Dendritic cell treated with granulocyte-macrophage colony-stimulating factor and Interleukin-4, amounts not matched to agents 40 ng/mL and 50 ng/mL, for 4 days (primary cell): Measurements from ENCODE around the gene PLIN5.
A peak's percentile ranks its signal among the peaks of the same experiment; 100 is the strongest.
"Not testable (repeated sequence)": the region's sequence is repeated elsewhere in the genome, so short reads cannot be mapped to it uniquely, and the experiment has no call there.

Source experiments
- H3K27ac Mint-ChIP-seq: one replicate; pipeline ENCODE4 v1.8.0; 2022; ENCODE audit warnings: mild to moderate bottlenecking, mixed read lengths
- H3K27me3 Mint-ChIP-seq: one replicate; pipeline ENCODE4 v1.8.0; 2022; ENCODE audit warnings: mild to moderate bottlenecking, mixed read lengths
- H3K36me3 Mint-ChIP-seq: one replicate; pipeline ENCODE4 v1.8.0; 2022; ENCODE audit warnings: low read depth, mixed read lengths
- H3K4me1 Mint-ChIP-seq: one replicate; pipeline ENCODE4 v1.8.0; 2022; ENCODE audit warnings: low read depth, mixed read lengths
- H3K4me3 Mint-ChIP-seq: one replicate; pipeline ENCODE4 v1.8.0; 2022; ENCODE audit warnings: mild to moderate bottlenecking, moderate library complexity, mixed read lengths
- H3K9me3 Mint-ChIP-seq: one replicate; pipeline ENCODE4 v1.8.0; 2022; ENCODE audit warnings: mixed read lengths
- intact Hi-C: fragments of 100-400 bp; cut with micrococcal nuclease; formaldehyde crosslinking; loops from one replicate; pipeline ENCODE4 v1.15.0; 2022

Gene PLIN5

DNA sequence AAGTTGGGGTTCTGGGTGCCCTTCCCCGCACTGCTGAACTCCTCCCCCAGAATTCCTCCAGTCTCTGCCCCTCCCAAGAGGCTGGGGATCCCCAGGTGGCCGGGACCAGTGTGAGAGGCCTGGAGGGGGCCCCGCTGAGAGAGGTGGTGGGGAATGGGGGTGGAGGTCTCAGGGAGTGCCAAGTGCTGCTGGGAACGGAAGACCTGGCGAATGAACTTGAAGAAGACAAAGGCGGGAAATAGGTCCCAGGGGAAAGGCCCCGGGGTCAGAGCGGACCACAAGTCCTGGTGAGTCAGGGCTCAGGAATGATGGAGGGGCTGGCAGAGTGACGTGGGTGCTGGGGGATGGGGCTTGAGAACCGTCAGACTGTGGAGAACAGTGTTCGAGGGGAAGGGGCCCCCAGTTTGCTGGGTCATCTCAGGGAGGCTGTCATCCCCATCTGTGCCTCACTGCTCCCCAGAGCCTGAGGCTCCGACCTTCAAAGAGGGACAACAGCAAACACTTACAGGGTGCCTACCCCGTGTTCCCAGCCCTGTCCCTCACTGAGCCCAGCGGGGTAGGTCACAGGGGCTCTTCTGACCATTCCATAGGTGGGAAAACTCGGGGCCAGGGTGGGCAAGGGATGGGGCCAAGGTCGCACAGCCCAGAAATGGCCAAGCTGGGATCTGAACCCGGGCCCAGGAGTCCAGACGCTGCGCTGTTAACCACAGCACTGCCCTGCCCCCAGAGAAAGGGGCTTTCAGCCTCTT is 40.4 kb upstream of the PLIN5 start:
- H3K9me3 Mint-ChIP-seq = no peaks in the 10 kb centered on the region
- peaks cover 63% of the 10 kb centered on the region for H3K27me3 Mint-ChIP-seq
- no peaks in the 10 kb centered on the region for H3K36me3 Mint-ChIP-seq
- H3K27ac Mint-ChIP-seq = no peak overlapping the region
- intact Hi-C loops = loop anchor here (1.0 kb wide), 1 partner anchor 58 kb away; no protein-coding TSS in a partner anchor
- H3K4me1 Mint-ChIP-seq = peaks cover 22% of the 10 kb centered on the region
- no peak overlapping the region for H3K4me3 Mint-ChIP-seq

GRCh38 chr19:4573682-4574081 is 38.7 kb upstream of the PLIN5 start:
- H3K27ac Mint-ChIP-seq = no peak overlapping the region
- H3K4me1 Mint-ChIP-seq = peaks cover 33% of the 10 kb centered on the region
- intact Hi-C loops = no loop called here
- no peak overlapping the region for H3K4me3 Mint-ChIP-seq
- peaks cover 45% of the 10 kb centered on the region for H3K27me3 Mint-ChIP-seq
- no peaks in the 10 kb centered on the region for H3K36me3 Mint-ChIP-seq
- no peaks in the 10 kb centered on the region for H3K9me3 Mint-ChIP-seq

DNA sequence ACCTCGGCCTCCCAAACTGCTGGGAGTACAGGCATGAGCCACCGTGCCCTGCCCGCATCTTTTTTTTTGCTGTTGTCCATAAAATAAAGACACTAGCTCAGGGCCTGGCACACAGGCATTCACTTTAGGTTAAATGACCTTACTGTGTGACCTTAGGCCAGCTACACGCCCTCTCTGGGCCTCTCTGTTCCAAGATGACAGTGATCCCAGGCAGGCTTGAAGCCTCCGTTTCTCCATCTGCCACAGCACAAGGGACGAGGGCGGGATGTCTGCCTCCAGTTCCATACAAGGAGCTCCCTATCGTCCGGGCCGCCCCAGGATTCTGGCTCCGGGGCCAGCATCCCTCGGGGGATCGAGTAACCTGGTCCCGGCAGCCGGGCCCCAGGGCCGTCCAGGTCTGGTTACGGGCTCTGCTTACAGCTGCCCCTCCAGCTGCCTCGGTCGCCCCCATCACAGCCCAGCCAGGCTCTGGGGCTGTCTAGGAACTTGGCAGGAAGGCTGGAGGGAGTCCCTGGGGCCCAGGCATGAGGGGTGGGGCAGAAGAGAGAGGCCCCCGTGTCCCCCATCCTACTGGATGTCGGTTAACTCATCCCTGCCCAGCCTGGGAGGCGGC is 36.4 kb upstream of the PLIN5 start:
- peaks cover 26% of the 10 kb centered on the region for H3K27me3 Mint-ChIP-seq

DNA sequence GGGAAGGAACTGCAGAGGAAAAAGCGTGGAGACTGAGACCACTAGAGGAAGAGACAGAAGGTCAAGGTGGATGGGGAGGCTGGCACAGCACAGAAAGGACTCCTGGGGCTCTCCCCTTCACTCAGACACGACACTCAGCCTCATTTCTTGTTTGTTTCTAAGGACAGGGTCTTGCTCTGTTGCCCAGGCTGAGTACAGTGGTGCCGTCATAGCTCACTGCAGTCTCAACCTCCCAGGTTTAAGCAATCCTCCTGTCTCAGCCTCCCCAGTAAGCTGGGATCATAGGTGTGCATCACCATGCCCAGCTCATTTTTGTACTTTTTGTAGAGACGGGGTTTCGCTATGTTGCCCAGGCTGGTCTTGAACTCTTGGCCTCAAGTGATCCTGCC is 35.9 kb upstream of the PLIN5 start:
- Mint-ChIP-seq H3K9me3 (no peaks in the 10 kb centered on the region), H3K4me1 (peaks cover 48% of the 10 kb centered on the region), H3K27me3 (peaks cover 22% of the 10 kb centered on the region), H3K4me3 (no peak overlapping the region), H3K36me3 (no peaks in the 10 kb centered on the region), H3K27ac (no peak overlapping the region)
- intact Hi-C loops = no loop called here

More for the DNA sequence above, 36.4 kb upstream of the PLIN5 start:
- no peak overlapping the region for H3K27ac Mint-ChIP-seq
- no peaks in the 10 kb centered on the region for H3K9me3 Mint-ChIP-seq
- intact Hi-C loops = no loop called here
- H3K36me3 Mint-ChIP-seq = no peaks in the 10 kb centered on the region
- H3K4me3 Mint-ChIP-seq = no peak overlapping the region
- peaks cover 48% of the 10 kb centered on the region for H3K4me1 Mint-ChIP-seq

DNA sequence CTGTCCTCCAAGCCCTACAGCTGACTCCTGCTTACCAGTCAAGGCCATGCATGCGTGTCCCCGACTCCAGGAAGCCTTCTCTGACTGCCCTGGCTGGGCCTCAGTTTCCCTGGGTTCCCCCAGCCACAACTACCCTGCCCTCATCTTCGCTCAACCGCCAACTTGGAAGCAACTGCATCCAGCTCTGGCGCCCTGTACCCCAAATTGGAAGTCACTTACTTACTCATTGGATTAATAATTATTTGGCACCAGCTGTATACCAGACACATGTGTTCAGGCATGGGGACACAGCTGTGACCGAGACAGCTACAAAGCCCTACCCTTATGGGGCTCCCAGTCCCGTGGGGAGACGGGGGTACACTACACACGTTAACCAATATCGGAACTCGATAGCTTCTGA is 35.4 kb upstream of the PLIN5 start:
- Mint-ChIP-seq H3K36me3 (no peaks in the 10 kb centered on the region), H3K4me3 (no peak overlapping the region), H3K27ac (peak overlapping the region; percentile 9), H3K9me3 (no peaks in the 10 kb centered on the region), H3K27me3 (peaks cover 19% of the 10 kb centered on the region), H3K4me1 (peaks cover 44% of the 10 kb centered on the region)
- intact Hi-C loops = no loop called here

GRCh38 chr19:4568886-4569285 is 33.9 kb upstream of the PLIN5 start:
- no peaks in the 10 kb centered on the region for H3K36me3 Mint-ChIP-seq
- intact Hi-C loops = no loop called here
- H3K27me3 Mint-ChIP-seq = peaks cover 5% of the 10 kb centered on the region
- no peak overlapping the region for H3K4me3 Mint-ChIP-seq
- H3K9me3 Mint-ChIP-seq = no peaks in the 10 kb centered on the region
- H3K4me1 Mint-ChIP-seq = peaks cover 43% of the 10 kb centered on the region
- H3K27ac Mint-ChIP-seq = no peak overlapping the region

GRCh38 chr19:4567584-4568071 is 32.6 kb upstream of the PLIN5 start:
- H3K27me3 Mint-ChIP-seq = no peaks in the 10 kb centered on the region
- no peaks in the 10 kb centered on the region for H3K36me3 Mint-ChIP-seq
- intact Hi-C loops = no loop called here
- H3K4me3 Mint-ChIP-seq = no peak overlapping the region
- peaks cover 51% of the 10 kb centered on the region for H3K4me1 Mint-ChIP-seq
- no peaks in the 10 kb centered on the region for H3K9me3 Mint-ChIP-seq
- peak overlapping the region; percentile 65 for H3K27ac Mint-ChIP-seq

- intact Hi-C loops = no loop called here
- no peaks in the 10 kb centered on the region for H3K9me3 Mint-ChIP-seq
- peak overlapping the region; percentile 2 for H3K4me3 Mint-ChIP-seq
- H3K36me3 Mint-ChIP-seq = no peaks in the 10 kb centered on the region
- H3K27ac Mint-ChIP-seq = peak overlapping the region; percentile 65
- no peaks in the 10 kb centered on the region for H3K27me3 Mint-ChIP-seq
- peaks cover 61% of the 10 kb centered on the region for H3K4me1 Mint-ChIP-seq
Measured at GRCh38 chr19:4566402-4567051, 31.5 kb upstream of the PLIN5 start.

DNA sequence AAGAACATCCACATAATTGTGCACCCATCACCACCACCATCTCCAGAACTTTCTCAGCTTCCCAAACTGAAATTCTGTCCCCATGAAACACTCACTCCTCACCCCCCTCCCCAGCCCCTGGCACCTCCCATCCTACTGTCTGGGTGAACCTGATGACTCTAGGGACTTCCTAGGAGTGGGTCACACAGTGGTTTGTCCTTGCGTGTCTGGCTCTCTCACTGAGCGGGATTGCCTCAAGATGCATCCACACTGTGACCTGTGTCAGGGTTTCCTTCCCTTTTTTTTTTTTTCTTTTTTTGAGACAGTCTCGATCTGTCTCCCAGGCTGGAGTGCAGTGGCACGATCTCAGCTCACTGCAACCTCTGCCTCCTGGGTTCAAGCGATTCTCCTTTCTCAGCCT is 28.5 kb upstream of the PLIN5 start:
- not testable (repeated sequence) for H3K36me3 Mint-ChIP-seq

GRCh38 chr19:4562085-4562484 is 27.1 kb upstream of the PLIN5 start:
- Mint-ChIP-seq H3K27ac (peak overlapping the region; percentile 58), H3K4me1 (peaks cover 70% of the 10 kb centered on the region)
- H3K4me3 Mint-ChIP-seq, intact Hi-C loops, H3K27me3 Mint-ChIP-seq, H3K36me3 Mint-ChIP-seq, H3K9me3 Mint-ChIP-seq: not testable (repeated sequence)

More for the DNA sequence above, 28.5 kb upstream of the PLIN5 start:
- H3K27ac Mint-ChIP-seq, H3K27me3 Mint-ChIP-seq, intact Hi-C loops, H3K4me3 Mint-ChIP-seq, H3K9me3 Mint-ChIP-seq: not testable (repeated sequence)
- H3K4me1 Mint-ChIP-seq = peaks cover 68% of the 10 kb centered on the region

DNA sequence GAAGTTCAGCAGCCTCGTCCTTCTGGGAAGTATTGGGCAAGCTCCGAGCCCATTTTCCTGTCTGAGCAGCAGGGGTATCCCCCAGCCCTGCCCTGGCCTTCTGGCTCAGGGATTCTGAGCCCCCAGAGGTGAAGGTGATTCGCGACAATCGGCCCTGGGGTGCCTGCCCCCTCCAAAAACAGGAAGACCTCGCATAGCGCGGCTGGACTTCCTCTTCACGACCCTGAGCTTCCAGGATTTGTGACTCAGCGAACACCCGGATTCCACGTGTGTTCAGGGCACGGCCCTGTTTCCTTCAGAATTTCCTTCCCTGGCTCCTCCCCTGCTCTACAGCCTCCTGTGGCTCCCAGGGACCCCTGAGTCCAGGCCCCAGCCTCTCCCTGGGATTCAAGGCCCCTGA is 24.5 kb upstream of the PLIN5 start, which contains the start of gene SEMA6B:
Gene SEMA6B (minus strand): TSS at position 116 of the 400 bp plus-strand sequence. CDS start 1,227 bp downstream, outside the sequence.
- no peaks in the 10 kb centered on the region for H3K9me3 Mint-ChIP-seq
- H3K36me3 Mint-ChIP-seq = no peaks in the 10 kb centered on the region
- peak within 1 kb of the TSS; percentile 54 for H3K27ac Mint-ChIP-seq
- peak within 1 kb of the TSS; percentile 51 for H3K4me3 Mint-ChIP-seq
- H3K4me1 Mint-ChIP-seq = peaks cover 69% of the 10 kb centered on the region
- intact Hi-C loops = no loop called here
- H3K27me3 Mint-ChIP-seq = no peaks in the 10 kb centered on the region

DNA sequence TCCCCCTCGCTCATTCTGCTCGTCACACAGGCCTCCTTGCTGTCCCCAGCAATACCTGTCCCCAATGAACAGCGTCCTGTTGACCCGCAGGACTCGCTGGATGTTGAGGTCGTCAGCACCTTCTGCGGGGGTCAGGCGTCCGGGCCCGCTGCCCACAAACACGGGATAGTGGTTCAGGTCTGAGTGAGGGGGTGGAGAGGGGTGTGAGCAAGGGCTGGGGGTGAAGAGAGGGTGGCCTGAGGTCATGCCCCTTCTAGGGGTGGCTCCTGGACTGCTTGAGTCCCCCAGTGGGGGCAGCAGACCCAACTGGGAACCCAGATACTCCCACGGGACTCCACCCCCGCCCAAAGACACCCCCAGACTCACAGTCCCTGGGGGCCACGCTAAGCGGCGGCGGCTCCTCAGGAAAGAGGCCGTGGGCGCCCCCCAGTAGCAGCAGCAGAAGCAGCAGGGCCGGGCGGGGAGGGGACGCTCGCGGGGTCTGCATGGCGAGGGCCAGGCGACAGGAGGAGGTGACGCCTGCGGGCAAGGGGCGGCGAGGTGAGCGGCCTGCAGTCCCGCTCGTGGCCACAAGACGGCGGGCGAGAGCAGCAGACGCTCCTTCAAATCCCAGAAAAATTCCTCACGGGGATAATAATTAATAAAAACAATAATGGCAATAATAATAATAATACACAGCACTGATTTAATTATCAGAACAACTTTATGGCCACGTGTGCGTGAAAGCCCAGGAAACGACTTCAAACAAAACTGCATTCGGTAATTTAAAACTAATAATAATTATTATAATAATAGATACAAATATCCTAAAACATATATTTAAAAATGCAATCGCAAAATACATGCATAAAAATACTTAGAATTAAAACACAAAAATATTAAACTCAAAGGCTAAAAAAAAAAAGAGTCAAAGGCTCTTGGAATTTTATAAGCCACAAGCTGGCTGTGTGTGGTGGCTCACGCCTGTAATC is 23.2 kb upstream of the PLIN5 start:
- peaks cover 8% of the 10 kb centered on the region for H3K36me3 Mint-ChIP-seq
- H3K4me1 Mint-ChIP-seq = peaks cover 61% of the 10 kb centered on the region
- no peak overlapping the region for H3K27ac Mint-ChIP-seq
- intact Hi-C loops = no loop called here
- peak overlapping the region; percentile 6 for H3K4me3 Mint-ChIP-seq
- H3K9me3 Mint-ChIP-seq = peaks cover 5% of the 10 kb centered on the region
- H3K27me3 Mint-ChIP-seq = no peaks in the 10 kb centered on the region

DNA sequence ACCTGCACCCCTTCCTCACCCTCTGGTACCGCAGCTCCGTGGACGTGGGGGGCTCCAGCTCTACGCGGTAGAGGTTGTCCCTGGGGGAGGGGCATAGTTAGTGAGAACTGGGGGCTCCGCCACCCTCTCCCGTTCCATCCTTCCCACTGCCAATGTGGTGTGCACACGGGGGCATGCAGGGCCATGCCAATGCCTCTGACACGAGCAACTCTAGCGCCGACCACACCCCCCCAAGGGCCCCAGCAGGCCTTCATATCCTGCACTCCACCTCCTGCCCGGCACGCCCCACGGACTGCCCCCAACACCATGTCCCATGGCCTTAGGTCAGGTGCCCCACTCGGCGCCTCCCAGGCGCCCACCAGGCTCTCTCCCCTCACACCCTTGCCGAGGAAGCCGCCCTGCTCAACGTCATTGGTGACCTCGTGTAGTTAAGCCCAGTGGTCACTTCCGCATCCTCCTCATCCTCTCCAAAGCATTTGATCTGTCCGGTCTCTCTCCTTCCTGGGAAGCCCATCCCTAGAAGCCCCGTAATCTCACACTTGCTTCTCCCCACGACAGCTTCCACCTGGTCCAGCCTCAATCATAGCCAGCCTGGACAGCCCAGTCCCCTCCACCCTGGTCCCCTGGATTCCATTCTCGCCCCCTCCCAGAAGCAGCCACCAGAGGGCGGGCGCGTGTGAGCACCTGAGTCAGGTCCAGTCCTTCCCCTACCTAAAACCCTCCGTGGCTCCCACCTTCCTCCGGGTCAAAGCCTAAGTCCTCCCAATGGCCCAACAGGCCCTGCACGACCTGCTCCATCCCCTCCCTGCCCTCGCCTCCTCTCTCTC is 22.3 kb upstream of the PLIN5 start:
- intact Hi-C loops = no loop called here
- peaks cover 8% of the 10 kb centered on the region for H3K9me3 Mint-ChIP-seq
- H3K4me3 Mint-ChIP-seq = no peak overlapping the region
- peaks cover 14% of the 10 kb centered on the region for H3K36me3 Mint-ChIP-seq
- no peaks in the 10 kb centered on the region for H3K27me3 Mint-ChIP-seq
- peaks cover 61% of the 10 kb centered on the region for H3K4me1 Mint-ChIP-seq
- H3K27ac Mint-ChIP-seq = no peak overlapping the region
